GM18520 (cell line): ENCODE data around the gene CST1.
"Not testable (repeated sequence)": the region's sequence is repeated elsewhere in the genome, so short reads cannot be mapped to it uniquely, and the experiment has no call there.

Source experiments
- ATAC-seq: cut with Tn5 transposase; IDR thresholded peaks from one replicate; pipeline ENCODE4 v1.9.1; 2021; ENCODE audit not compliant: unreplicated experiment

Gene CST1, protein sequence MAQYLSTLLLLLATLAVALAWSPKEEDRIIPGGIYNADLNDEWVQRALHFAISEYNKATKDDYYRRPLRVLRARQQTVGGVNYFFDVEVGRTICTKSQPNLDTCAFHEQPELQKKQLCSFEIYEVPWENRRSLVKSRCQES

DNA sequence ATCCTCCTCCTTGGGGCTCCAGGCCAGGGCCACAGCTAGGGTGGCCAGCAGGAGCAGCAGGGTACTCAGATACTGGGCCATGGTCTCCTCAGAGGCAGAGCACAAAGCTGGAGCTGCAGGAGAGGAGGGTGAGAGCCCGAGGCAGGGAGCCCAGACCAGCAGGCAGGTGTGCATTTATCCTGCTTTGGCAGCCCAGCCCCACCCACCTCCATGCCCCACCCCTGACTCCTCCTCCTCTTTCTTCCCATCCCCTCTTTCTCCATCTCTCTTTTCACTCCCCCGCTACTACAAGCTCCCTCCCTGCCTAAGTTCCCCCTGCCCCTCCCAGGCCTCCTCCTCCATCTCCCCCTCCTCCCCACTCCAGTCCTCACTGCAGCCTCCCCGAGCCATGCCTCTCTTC lies at the start of gene CST1:
TSS of gene CST1 (minus strand) at position 150 of the 400 bp plus-strand sequence. CDS start at position 81, 69 bp downstream.
- not testable (repeated sequence) for ATAC-seq

DNA sequence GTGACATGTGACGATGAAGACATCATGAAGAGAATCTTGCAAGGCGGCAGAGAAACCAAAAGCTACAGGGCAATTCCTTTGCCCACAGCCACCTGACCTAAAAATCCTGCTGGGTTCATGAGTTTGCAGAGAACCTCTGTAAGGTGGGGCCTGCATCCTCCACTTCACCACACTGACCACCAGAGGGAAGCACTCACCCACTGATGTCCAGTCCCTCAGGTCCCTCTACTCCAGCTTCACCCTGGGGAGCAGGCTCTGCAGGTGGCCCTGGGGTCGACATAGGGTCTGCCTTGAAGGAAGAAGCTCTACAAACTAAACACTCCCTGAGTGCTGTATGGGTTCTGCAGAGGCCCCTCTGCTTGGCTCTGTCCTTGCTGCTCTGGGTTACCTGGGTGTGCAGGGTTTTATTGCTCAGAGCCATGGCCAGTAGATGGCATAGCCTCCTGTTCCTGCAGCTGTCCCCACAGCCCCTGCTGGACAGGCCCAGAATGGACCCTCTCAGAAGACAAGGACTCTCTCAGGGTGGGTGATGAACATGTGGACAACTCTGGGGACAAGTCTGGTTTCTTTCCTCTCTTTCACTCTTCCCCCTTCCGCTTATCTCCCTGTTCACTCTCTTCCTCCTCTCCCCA lies 48.6 kb upstream of the CST1 start:
- peak; percentile 43 for ATAC-seq

DNA sequence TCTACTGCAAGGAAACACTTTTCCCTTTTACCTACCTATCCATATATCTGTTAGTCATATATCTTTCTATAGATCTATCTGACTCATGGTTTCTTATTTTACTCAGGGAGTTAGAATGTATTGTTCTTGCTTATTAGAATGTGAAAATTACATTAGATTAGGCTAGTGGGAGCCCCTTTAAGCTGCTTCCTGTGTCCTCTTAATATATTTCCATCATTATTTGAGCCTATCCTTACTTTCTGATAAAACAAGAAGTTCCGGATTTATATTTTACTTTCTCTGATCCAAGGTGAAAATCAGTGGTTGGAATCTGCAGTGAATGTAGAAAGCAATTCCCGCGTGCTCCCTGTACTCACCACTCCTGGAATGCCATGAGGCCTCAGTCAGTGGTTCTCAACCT lies 44.8 kb upstream of the CST1 start:
- ATAC-seq = no peak

DNA sequence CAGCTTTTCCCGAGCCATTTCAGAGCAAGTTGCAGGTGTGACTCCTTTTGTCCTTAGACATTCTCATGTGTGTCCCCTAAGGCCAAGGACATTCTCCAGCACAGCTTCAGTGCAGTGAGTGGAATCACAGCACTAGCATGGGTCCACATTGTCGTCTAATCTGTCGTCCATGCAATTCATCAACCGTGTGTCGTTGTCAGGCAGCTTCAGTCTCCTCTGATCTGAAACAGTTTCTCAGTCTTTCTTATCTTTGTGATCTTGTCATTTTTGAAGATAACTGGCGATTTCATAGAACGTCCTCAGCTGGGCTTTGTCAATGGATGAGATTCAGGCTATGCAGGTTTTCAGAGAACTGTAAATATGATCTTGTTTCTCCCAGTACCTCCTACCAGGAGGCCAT lies 44.1 kb upstream of the CST1 start:
- ATAC-seq = no peak

DNA sequence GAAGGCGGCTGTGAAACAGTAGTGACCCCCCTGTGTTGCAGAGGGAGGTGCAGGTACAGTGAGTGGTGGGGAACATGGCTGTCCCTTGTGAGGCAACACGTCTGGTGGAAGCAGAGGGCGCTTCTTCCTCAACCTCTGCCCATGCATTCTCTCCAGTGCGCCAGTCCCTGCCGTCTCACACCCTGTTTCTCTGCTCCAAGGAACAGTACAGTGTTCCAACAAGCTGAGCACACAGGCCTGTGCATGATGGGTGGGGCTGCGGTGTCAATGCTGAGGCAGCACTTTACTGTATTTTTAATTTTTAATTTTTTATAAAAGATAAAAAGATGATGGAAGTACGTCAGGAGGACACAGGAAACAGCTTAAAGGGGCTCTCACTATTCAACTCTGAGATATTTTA lies 43.3 kb upstream of the CST1 start:
- no peak for ATAC-seq

DNA sequence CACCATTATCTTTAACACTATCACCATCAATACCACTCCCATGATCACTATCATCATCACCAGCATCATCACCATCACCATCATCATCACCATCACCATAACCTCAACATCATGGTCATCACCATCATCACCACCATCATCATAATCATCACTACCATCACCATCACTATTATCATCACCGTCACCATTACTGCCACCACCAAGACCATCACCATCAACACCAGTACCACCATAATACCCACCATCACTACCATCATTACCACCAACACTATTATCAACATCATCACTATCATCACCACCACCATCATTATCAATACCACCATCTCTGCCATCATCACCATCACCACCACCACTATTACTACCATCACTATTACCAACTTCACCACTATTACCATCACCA lies 32.7 kb upstream of the CST1 start:
- no peak for ATAC-seq

DNA sequence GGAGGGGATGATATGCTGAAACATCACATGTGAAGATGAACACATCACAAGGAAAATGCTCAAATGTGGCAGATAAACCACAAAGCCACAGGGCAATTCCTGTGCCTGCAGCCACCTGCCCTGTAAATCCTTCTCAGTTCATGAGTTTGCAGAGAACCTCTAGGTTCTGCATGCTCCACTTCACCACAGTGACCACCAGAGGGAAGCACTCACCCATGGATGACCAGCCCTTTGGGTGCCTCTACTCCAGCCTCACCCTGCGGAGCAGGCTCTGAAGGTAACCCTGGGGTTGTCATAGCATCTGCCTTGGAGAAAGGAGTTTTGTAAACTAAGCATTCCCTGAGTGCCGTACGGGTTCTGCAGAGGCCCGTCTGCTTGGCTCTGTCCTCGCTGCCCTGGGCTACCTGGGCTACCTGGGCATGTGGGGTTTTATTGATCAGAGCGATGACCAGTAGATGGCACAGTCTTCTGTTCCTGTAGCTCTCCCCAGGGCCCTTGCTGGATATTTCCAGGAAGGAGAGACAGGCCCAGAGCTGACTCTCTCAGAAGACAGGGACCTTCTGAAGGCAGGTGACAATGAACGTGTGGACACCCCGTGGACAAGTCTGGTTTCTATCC lies 31.7 kb upstream of the CST1 start:
- no peak for ATAC-seq

DNA sequence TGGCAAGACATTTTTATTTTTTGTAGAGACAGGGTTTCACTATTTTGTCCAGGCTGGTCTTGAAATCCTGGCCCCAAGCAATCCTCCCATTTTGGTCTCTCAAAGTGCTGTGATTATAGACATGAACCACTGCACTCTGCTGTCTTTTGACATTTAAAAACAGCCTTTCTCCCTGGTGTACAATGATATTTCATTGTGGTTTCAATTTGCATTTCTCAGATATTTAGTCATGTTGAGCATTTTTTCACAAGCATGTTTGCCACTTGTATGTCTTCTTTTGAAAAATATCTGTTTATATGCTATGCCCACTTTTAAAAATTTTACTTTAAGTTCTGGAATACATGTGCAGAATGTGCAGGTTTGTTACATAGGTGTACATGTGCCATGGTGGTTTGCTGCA lies 27.9 kb upstream of the CST1 start:
- not testable (repeated sequence) for ATAC-seq

DNA sequence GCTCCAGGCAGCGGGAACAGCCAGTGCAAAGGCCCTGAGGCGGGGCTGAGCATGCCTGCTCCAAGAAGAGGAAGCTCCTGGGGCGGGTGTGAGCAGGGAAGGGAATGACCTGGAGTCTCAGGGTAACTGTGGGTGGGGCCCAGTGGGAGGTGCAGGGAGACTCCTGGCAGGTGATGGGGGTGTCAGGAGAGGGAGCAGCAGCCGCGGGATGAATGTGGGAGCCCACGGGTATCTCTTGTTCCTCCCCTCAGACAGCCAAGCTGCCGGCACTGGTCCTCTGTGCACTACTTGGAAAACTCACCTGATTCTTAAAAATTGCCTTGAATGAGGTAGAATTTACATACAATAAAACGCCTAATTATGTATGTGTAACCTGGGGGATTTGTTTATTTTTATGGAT lies 26.6 kb upstream of the CST1 start:
- not testable (repeated sequence) for ATAC-seq

DNA sequence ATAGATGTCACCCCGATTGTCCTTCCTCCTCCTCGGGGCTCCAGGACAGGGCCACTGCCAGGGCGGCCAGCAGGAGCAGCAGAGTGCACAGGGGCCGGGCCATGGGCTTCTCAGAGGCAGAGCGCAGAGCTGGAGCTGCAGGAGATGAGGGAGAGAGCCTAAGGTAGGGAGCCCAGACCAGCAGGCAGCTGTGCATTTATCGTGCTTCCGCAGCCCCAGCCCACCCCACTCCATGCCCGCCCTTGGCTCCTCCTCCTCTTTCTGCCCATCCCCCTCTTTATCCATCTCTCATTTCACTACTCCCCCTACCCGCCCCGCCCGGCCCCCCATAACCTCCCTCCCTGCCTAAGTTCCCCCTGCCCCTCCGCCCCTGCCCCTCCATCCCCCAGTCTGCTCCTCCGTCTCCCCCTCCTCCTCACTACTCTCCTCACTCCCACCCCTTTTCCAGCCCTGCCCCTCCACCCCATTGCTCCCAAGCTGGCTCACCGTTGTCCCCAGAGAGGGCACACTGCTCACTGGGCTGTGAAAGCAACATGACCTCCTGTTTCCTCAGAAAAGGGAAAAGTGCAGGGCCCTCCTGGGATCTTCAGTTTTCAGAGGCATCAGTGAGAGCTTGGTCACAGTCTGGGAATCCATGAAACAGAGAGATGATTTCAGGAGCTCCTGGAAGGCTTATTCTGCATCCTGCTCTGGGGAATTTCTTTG lies 25.5 kb upstream of the CST1 start:
- ATAC-seq = no peak

DNA sequence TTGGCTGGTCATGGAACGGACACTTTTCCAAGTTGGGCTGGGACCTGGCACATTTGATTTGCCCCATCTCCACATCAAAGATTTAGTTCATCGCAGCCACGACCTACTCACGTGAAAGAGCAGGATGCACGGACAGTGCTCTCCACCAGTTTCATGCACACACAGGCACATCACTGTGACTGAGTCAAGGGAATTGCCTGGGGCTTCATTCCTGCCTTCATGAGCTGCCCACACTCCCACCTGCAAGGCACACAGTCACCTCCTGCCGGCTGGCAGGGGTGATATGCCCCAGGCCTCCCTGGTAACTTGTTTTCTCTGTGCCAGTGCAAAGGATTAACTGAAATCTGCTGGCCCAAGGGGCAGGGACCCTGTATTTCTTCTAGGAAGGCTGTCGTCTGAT lies 23.3 kb upstream of the CST1 start:
- ATAC-seq = no peak

DNA sequence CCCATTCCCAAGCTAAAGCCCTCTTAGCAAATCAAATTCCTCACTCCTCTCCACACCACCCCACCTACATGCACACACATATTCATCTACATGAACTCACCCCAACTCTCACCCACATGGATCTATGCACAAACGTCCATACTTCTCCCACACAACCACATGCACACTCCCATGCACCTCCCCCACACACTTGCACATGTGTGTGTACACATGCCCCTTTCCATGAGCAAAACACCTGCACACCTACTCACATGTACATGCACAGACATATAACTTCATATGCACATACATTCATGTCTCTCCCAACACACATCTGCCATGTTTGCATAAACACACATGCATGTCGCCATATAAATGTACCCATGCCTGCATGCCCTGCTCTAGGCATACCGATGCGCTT lies 22.8 kb upstream of the CST1 start:
- ATAC-seq = no peak

DNA sequence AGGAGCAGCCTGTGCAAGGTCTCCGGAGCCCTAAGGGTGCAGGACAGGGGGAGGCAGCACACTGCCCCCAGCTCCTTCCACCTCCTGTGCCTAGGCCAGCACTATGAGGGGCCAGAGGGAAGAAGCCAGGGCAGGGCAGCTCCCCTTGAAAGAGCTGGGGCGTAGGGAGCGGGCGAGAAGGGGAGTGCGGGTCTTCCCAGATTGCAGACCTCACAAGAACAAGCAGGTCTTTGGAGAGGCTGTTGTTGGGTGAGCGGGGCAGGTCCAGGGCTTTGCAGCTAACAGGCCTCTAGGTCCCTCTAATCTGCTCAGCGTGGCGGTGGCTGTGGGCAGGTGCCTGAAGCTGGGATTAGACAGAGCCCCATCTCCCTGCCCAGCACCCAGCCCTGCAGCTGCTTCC lies 22.4 kb upstream of the CST1 start:
- ATAC-seq = no peak

DNA sequence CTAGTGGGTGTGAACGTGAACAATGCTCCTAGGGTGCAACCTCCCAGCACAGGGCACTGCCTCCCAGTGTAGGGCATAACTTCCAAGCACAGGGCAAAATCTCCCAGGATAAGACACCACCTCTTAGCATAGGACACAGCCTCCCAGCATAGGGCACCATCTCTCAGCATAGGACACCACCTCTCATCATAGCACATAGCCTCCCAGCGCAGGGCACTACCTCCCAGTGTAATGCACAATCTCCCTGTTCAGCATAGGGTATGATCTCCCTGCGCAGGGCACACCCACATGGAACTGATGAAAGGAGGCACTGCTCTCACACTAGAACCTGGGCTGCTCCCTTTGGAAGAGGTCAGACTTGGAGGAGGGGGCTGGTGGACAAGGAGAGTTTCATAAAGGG lies 21.3 kb upstream of the CST1 start:
- no peak for ATAC-seq

DNA sequence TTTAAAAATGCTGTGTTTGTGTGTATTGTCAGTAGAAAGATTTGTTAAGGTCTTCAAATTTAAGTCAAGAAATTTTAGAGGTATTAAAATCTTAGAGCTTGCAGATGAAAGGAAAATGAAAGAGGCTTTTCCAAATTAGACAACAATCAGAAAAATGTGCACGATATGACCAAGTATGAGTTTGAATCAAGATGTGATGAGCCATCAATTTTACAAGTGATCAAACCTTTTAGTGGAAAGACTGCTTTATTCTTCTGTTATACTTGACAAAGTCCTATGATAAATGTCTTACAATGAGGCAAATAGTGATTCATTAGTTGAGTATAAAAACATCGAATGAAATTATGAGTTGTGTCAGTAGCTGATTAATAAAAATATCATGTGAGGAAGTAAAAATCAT lies 19.6 kb upstream of the CST1 start:
- no peak for ATAC-seq

DNA sequence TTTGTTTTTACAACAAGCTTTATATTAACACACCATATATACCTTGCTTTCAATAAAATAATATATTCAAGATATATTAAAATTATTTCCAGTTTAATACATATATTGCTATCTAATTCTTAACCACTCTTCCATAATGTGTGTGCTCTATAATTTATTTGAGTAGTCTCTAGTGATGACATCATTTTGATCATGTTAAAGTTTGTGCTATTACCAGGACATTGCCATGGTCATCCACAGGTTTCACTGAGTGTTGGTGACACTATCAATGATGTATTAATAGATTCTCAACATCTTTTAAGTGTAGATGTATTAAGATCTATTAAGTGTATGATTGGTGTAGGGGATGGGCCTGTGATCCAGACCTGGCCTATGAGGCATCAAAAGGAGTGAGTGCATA lies 17.8 kb upstream of the CST1 start:
- not testable (repeated sequence) for ATAC-seq

DNA sequence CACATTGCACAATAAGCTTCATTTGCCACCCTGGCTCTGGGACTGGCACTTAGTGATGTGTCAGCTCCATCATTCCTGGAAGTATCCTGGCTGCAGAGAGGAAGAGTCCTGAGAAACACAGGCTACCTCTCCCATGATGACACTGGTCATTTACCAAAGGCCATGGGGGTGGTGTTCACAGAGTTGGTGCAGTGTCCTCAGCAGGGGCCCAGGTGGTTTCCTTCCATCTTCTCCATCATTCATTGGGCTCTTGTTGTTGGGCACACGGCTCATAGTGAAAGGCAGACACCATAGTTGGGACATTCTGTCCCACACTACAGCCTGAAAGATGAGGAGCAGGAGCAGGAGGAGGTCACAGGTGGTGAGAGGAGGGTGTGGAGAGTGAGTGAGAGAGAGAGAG lies 15.8 kb upstream of the CST1 start:
- ATAC-seq = no peak

DNA sequence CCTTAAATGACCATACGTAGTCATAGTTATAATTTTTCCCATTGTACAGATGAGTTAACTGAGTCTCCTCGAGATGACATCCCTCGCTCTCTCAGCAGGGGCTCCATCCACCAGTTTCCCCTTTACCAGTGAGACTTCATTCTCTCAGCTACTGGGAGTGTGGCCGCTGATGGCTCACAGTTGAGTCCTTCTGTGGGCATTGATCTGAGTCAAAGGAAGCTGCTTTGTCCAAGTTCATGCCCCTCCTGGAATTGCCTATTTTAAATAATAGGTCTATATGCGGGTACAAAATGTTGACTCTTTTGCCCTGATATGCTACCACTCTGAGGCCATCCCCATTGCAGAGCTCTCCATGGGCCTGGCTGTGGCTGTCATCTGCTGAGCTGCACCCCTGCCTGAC lies 14.8 kb upstream of the CST1 start:
- ATAC-seq = no peak

DNA sequence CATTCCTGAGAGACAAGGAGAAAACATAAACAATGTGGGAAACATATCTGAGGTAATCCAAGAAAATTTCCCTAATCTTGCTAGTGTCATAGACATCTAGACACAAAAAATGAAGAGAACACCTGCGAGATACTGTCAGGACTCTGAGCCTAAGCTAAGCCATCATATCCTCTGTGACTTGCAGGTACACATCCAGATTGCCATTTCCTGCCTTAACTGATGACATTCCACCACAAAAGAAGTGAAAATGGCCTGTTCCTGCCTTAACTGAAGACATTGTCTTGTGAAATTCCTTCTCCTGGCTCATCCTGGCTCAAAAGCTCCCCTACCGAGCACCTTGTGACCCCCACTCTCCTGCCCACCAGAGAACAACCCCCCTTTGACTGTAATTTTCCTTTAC lies 13.9 kb upstream of the CST1 start:
- not testable (repeated sequence) for ATAC-seq

DNA sequence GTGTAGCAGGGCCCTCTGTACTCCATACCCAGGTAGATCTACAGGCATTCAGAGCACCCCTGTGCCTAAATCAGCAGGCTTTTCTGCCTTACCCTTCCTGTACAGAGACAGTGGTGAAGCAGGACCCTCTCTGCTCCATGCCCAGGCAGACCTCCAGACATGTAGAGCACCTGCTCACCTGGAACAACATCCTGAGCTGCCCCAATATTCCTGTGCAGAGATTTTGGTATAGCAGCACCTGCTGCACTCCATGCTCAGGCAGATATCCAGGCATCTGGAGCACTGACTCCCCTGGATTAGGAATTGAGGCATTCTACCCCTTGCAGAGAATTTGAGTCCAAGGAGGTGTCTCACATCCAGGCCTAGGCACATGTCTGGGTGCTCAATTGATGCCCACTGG lies 12.6 kb upstream of the CST1 start:
- ATAC-seq = no peak

DNA sequence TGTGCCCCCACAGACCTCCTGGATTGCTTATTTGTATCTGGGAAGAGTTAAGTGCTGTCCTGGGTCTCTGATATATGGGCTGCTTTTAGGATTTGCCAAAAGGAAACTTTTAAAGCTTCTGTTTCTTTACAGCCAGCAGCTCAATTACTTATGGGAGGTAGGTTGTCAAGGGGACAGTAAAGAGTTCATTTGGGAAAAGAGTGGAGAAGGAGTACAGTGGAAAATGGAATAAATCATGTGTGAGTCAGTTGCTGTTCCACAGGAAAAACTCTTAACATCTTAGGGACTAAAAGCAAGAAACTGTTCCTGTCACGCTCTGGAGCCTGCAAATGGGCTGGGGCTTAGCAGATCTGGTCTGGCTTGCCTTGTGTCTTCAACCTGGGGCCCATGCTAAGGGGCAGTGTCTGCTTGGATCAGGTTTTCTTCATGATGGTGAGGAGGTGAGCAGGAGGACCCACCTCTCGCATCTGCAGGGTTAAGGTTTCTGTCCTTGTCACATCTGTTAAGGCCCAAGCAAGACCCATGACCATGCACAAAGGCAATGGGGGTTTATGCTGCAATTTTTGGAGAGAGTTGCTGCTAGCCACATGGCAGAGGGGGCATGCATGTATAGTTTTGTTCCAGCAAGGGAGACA lies 8.7 kb upstream of the CST1 start:
- no peak for ATAC-seq

DNA sequence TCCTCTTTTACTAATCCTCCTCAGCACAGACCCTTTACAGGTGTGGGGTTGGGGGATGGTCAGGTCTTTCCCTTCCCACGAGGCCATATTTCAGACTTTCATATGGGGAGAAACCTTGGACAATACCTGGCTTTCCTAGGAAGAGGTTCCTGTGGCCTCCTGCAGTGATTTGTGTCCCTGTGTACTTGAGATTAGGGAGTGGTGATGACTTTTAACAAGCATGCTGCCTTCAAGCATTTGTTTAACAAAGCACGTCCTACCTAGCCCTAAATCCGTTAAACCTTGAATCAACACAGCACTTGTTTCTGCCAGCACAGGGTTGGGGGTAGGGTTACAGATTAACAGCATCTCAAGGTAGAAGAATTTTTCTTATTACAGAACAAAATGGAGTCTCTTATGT lies 6.1 kb upstream of the CST1 start:
- ATAC-seq = not testable (repeated sequence)
